Posterior cingulate gyrus (tissue), 11 donors: Measurements from ENCODE around the gene MYO7B.

Source experiments
- DNase-seq, 10 donors: peaks; one replicate each; pipeline versions ENCODE4 v3.0.0 to v3.0.0-alpha.2; 2020 to 2021; ENCODE audit warnings: mixed read lengths in 3 of 10
- intact Hi-C: fragments of 100-400 bp; cut with DNase I; formaldehyde crosslinking; loops from one replicate; pipeline ENCODE4 v1.15.1; 2023

Gene MYO7B

GRCh38 chr2:127681976-127682857 lies 146.7 kb downstream of the MYO7B start:
- no peak for DNase-seq
- intact Hi-C loops, result no loop called here

GRCh38 chr2:127683056-127683455 lies 147.6 kb downstream of the MYO7B start:
- DNase-seq, result no peak
- intact Hi-C loops, result no loop called here

- intact Hi-C loops, result no loop called here
- DNase-seq, result no peak
These were observed 148.3 kb downstream of the MYO7B start for GRCh38 chr2:127683757-127684156.

GRCh38 chr2:127685410-127686080 lies 150.1 kb downstream of the MYO7B start:
- DNase-seq, result no peak

More at GRCh38 chr2:127685410-127686080, 150.1 kb downstream of the MYO7B start:
- intact Hi-C loops, result no loop called here
